ENCODE results near the gene SIDT1.
"Not testable (repeated sequence)": the region's sequence is repeated elsewhere in the genome, so short reads cannot be mapped to it uniquely, and the experiment has no call there.

SIDT1 gene

DNA sequence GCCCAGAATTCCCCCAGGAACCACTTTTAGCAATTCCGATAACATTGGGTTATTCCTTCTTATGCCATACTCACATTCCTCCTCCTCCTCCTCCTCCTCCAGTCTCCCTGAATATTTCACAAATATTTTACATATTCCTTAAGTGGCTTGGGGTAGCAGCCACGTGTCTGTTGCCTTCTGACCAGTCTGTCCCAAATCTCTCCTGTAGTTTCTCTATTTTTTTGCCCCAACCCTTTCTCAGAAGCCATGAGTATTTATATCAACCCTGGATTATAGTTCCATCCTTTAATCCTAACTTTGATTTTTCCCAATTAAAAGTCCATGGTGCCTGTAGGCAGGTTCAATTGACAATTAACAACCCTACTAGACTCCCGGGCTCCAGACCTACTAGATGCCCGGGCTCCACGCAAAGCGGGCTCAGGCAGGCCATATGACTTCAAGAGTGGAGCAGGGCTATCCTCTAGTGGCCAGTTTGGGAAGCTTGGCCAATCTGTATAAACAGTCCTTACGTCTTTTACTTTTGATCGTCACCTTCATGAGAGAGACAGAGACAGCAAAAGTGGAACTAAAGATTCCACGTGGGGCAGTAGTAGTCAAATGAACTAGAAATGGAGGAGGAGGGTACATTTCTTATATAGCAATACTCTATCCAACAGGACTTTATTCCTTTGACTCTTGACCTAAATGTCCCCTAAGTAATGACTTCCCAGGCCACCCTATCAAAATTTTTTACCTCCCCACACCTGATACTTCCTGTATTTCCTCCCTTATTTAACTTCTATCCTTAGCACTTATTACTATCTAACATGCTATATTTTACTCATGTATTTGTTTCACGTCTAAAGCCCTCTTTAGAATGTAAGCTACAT, 94.4 kb downstream of the SIDT1 start:
- Mint-ChIP-seq H3K27ac (no peak overlapping the region), H3K9me3 (no peaks in the 10 kb centered on the region), H3K27me3 (ENCODE audit: low read depth) (no peaks in the 10 kb centered on the region), H3K4me1 (ENCODE audit: low read depth) (peaks cover 2% of the 10 kb centered on the region), H3K4me3 (no peak overlapping the region), H3K36me3 (ENCODE audit: low read depth) (peaks cover 22% of the 10 kb centered on the region)

DNA sequence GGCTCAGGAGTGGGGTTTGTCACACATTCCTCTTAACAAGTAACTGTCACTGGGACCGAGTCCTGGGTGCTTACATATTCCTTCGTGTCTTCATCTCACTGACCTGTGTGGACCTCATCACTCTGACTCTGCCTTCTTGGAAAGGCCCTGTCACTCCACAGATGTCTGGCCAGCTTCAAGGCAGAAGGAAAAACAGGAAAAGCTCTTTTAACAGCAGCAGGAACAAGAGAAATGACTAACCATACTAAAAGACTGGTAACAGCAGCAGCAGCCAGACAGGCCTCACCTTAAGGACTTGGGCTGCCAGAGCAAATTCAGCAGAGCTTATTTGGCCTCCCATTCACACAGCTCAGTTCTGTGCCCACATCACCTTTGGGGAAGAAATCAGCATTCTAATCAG, 96.0 kb downstream of the SIDT1 start:
- Mint-ChIP-seq H3K27me3 (ENCODE audit: low read depth) (no peaks in the 10 kb centered on the region), H3K4me3 (no peak overlapping the region), H3K4me1 (ENCODE audit: low read depth) (peaks cover 2% of the 10 kb centered on the region), H3K27ac (no peak overlapping the region), H3K9me3 (no peaks in the 10 kb centered on the region), H3K36me3 (ENCODE audit: low read depth) (peaks cover 22% of the 10 kb centered on the region)

DNA sequence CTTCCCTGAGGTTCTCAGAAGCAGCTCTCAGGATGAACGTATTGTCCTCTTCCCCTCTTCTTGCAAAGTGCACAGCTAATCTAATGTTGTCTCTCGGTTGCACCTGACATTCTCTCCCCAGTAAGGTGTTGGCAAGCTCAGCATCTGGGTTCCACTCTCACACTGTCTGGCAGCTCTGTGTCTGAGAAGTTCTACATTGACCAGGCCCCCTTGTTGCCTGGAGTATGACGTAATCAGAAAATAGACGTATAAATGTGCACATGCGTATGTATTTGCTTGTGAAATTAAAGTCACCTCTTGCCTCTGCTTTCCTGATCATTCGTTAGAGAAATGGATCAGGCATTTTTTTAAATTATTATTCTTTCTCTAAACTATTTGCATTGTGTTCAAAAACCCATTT, 96.4 kb downstream of the SIDT1 start:
- no peak overlapping the region for H3K27ac Mint-ChIP-seq
- no peak overlapping the region for H3K4me3 Mint-ChIP-seq
- peaks cover 2% of the 10 kb centered on the region for H3K4me1 Mint-ChIP-seq (ENCODE audit: low read depth)
- H3K9me3 Mint-ChIP-seq = no peaks in the 10 kb centered on the region
- H3K27me3 Mint-ChIP-seq (ENCODE audit: low read depth) = no peaks in the 10 kb centered on the region
- peaks cover 19% of the 10 kb centered on the region for H3K36me3 Mint-ChIP-seq (ENCODE audit: low read depth)

DNA sequence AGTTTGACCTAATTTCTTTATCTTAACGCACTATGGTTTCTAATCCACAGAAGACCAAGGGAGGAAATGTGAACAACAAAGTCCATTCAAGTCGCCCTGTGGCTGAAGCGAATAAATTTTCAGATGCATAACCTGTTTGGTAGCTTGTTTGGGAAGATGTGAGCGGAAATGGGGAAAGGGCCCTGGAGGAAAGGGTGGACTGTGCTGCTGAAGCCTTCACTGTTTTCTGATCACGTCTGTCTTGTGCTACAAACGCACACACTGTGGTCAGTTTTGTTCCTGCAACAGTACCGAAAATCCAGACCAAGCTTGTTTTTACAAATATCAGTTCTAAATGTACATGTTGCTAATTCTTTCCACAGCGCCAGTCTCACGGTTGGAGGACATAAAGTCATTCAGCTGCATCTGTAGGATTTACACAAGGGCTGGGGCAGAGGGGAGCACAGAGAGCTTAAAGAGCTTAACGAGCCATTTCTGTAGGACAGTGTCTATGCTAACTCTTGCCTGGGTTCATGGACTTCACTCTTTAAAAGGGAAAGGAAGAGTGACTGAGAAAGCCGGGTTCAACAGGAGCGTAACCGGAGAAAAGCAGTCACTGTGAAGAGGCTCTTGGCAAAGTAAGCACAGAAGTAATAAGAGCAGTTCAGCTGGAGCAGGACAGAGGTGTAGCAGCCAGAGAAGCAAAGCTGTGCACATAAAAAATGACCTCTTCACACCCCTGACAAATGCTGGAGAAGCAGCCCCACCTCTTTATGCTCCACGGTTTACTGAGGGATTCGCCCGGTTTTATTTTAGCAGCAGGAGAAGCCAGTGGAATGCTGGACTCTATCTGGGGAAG, 97.4 kb downstream of the SIDT1 start:
- H3K4me3 Mint-ChIP-seq = no peak overlapping the region
- no peaks in the 10 kb centered on the region for H3K27me3 Mint-ChIP-seq (ENCODE audit: low read depth)
- peaks cover 11% of the 10 kb centered on the region for H3K36me3 Mint-ChIP-seq (ENCODE audit: low read depth)
- H3K27ac Mint-ChIP-seq = no peak overlapping the region
- no peaks in the 10 kb centered on the region for H3K9me3 Mint-ChIP-seq
- peaks cover 2% of the 10 kb centered on the region for H3K4me1 Mint-ChIP-seq (ENCODE audit: low read depth)

DNA sequence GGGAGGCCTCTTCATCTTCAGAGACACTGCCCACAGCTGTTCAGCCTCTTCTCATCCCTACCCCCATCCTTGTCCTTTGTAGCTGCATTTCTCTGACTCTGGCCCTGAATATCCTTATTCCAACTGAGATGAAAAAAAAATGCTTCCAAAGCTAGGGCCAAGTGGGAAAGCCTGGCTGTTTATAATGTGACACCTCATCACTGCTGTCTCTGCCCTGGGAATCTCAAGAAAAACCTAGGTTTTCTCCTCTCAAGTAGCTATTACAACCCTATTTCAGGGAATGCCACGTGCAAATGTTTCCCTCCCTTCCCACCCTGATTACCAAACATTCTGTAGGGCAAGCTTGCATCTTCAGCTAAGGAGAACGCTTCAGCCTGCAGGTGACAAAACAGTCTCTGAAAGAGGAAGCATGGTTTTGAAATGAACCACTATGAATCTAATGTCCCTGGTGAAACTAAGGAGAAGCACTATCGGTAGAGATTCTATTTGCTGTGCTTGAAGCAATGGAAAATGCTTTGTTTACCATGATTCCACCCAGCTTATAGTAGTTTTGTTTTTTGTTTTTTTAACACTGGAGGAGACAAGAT, 98.7 kb downstream of the SIDT1 start:
- Mint-ChIP-seq H3K36me3 (ENCODE audit: low read depth) (peaks cover 7% of the 10 kb centered on the region), H3K27me3 (ENCODE audit: low read depth) (no peaks in the 10 kb centered on the region), H3K9me3 (no peaks in the 10 kb centered on the region), H3K4me1 (ENCODE audit: low read depth) (peaks cover 2% of the 10 kb centered on the region), H3K4me3 (no peak overlapping the region), H3K27ac (no peak overlapping the region)

DNA sequence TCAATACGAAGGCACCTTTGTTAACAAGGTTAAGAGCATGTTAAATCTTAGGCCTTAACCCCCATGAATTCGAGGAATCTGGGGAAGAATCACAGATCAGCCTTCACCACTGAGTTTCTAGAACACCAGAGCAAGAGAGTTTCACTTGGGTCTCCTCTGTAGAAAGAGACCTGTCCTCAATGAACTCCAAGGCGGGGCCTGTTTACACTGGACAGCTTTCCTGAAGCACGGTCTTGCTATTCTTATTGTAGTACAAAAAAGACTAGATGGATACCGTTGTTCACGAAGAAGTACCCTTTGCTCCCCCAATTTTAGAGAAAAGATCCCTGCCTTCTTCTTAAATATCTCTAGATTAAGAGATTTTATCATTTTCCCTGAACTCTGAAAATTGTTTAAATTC, 99.2 kb downstream of the SIDT1 start:
- Mint-ChIP-seq H3K9me3 (no peaks in the 10 kb centered on the region), H3K36me3 (ENCODE audit: low read depth) (peaks cover 3% of the 10 kb centered on the region), H3K4me1 (ENCODE audit: low read depth) (peaks cover under 1% of the 10 kb centered on the region), H3K4me3 (no peak overlapping the region), H3K27me3 (ENCODE audit: low read depth) (no peaks in the 10 kb centered on the region), H3K27ac (no peak overlapping the region)

DNA sequence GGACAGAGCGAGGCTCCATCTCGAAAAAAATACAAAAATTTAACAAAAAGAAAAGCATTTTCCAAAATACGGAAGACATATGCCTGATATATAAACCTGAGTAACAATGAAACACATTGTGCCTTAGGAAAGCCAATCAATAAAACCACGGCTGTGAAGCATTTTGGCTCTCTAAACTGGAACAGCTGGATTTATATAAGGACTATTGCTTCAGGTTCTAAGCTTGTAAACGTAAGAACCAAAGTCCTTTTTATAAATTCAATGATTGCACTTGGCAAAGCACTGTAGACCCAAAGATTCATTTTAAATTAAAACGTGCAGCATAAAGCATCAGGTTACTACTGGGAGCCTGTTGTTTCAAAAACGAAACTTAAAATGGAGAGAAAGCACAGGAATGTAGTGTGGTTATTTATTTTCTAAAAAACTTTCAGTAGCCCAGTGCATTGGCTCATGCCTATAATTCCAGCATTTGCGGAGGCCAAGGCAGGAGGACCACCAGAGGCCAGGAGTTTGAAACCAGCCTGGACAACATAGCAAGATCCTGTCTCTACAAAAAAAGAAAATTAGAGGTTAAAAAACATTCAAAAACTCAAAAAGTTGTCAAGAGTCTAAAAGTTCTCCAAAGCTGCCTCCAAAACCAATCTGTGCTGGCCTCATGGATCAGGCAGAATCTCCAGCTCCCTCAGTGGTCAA, 102.6 kb downstream of the SIDT1 start:
- Mint-ChIP-seq H3K4me1 (ENCODE audit: low read depth) (no peaks in the 10 kb centered on the region), H3K27me3 (ENCODE audit: low read depth) (no peaks in the 10 kb centered on the region), H3K9me3 (no peaks in the 10 kb centered on the region), H3K36me3 (ENCODE audit: low read depth) (no peaks in the 10 kb centered on the region), H3K27ac (no peak overlapping the region), H3K4me3 (no peak overlapping the region)

DNA sequence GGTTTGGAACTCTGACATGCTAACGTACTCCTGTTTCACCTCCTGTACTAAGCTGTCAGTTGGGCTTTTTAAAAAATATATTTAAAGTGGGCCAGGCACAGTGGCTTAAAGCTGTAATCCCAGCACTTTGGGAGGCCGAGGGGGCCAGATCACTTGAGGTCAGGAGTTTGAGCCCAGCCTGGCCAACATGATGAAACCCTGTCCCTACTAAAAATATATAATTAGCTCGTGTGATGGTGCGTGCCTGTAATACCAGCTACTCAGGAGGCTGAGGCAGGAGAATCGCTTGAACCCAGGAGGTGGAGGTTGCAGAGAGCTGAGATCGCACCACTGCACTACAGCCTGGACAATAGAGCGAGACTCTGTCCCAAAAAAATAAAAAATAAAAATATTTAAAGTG, 103.7 kb downstream of the SIDT1 start:
- H3K36me3 Mint-ChIP-seq (ENCODE audit: low read depth); H3K4me1 Mint-ChIP-seq (ENCODE audit: low read depth); H3K27me3 Mint-ChIP-seq (ENCODE audit: low read depth); H3K9me3 Mint-ChIP-seq; H3K4me3 Mint-ChIP-seq; H3K27ac Mint-ChIP-seq: not testable (repeated sequence)

DNA sequence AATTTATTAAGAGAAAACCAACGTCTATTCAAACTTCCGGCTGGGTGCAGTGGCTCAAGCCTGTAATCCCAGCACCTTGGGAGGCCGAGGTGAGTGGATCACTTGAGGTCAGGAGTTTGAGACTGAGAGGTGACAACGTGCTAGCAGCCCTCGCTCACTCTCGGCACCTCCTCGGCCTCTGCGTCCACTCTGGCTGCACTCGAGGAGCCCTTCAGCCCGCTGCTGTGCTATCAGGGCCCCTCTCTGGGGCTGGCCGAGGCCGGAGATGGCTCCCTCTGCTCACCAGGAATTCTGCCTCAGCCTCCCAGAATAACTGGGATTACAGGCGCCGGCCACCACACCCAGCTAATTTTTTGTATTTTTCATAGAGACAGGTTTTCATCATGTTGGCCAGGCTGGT, 105.4 kb downstream of the SIDT1 start:
- Mint-ChIP-seq H3K4me3 (no peak overlapping the region), H3K27ac (no peak overlapping the region), H3K9me3 (no peaks in the 10 kb centered on the region), H3K36me3 (ENCODE audit: low read depth) (no peaks in the 10 kb centered on the region), H3K27me3 (ENCODE audit: low read depth) (no peaks in the 10 kb centered on the region), H3K4me1 (ENCODE audit: low read depth) (no peaks in the 10 kb centered on the region)

DNA sequence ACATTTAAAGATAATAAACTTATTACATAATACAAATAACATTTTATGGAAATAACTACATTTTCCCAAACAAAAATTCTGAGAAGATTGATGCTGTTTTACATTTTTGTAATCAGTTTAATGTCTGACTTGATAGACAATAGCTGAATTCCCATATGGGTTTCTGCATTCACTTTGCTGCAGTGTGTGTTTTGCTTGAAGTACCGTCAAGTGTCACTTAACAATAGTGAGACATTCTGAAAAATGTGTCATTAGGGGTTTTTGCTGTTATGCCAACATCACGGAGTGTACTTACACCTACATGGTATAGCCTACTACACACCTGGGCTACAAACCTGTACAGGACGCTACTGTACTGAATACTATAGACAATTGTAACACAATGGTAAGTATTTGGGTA, 106.6 kb downstream of the SIDT1 start:
- peaks cover 6% of the 10 kb centered on the region for H3K9me3 Mint-ChIP-seq
- H3K27ac Mint-ChIP-seq = no peak overlapping the region
- H3K4me1 Mint-ChIP-seq (ENCODE audit: low read depth) = no peaks in the 10 kb centered on the region
- H3K4me3 Mint-ChIP-seq = no peak overlapping the region
- H3K36me3 Mint-ChIP-seq (ENCODE audit: low read depth) = no peaks in the 10 kb centered on the region
- H3K27me3 Mint-ChIP-seq (ENCODE audit: low read depth) = no peaks in the 10 kb centered on the region

DNA sequence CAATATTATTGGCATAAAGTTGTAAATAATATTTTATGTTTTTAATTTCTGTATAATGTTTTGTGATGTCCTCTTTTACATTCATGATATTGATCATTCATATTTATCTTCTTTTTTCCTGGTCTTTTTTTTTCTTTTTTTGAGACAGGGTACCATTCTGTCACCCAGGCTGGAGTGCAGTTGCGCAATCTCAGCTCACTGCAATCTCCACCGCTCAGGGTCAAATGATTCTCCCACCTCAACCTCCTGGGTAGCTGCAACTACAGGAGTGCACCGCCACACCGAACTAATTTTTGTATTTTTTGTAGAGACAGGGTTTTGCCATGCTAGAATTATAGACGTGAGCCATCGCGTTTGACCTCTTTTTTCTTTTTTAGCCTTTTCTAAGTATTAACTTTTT, 111.2 kb downstream of the SIDT1 start:
- Mint-ChIP-seq H3K9me3 (peaks cover 35% of the 10 kb centered on the region), H3K36me3 (ENCODE audit: low read depth) (peaks cover 17% of the 10 kb centered on the region), H3K4me1 (ENCODE audit: low read depth) (no peaks in the 10 kb centered on the region), H3K27ac (no peak overlapping the region), H3K27me3 (ENCODE audit: low read depth) (peaks cover 3% of the 10 kb centered on the region), H3K4me3 (no peak overlapping the region)

DNA sequence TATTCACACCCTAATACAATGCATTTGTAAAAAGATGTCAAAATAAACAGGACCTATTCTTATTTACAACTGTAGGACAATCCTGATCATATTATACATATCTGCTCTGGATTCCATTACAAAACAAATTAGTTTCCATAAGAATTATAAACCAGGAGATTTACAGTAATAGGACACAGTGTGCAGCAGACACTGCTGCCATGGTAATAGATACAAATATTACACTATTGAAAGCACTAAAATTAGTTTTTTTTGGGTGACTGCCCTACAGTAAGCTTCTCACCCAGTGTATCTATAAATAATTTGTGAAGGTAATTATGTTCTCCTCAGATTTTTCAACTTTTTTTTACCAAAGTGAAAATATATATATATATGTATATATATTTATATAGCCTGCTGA, 116.2 kb downstream of the SIDT1 start:
- H3K4me3 Mint-ChIP-seq = no peak overlapping the region
- H3K9me3 Mint-ChIP-seq = peaks cover 31% of the 10 kb centered on the region
- H3K27me3 Mint-ChIP-seq (ENCODE audit: low read depth) = peaks cover 3% of the 10 kb centered on the region
- peaks cover 24% of the 10 kb centered on the region for H3K36me3 Mint-ChIP-seq (ENCODE audit: low read depth)
- no peaks in the 10 kb centered on the region for H3K4me1 Mint-ChIP-seq (ENCODE audit: low read depth)
- H3K27ac Mint-ChIP-seq = no peak overlapping the region

DNA sequence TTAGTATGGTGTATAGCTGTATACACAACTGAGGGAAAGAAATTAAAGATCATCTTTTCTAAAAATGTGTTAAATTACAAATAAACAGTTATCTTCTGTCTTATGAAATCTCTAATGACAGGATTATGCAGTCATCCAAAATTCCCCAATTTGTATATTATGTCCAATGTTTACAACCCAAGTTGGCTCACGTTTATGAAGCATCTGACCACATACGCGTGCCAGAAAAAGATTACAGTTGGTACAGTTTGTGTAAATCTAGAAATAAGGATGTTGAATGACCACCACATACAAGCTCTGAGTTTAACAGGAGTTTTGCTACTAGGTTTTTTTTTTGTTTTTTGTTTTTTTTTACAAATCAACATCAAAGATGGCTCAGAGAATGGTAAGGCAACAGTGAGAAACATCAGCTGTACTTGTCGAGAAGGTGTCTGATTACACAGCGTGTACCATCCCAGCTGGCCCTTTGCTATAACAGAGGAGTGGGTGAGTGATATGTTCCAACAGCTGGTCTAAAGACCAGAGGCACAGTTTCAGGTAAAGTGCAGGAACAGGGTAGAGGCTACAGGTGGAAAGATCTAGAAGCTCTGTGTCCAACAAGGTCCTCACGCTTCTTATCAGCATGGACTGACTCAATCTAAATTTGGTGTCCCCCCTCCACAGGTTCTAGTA, 117.0 kb downstream of the SIDT1 start:
- Mint-ChIP-seq H3K27me3 (ENCODE audit: low read depth) (no peaks in the 10 kb centered on the region), H3K4me3 (no peak overlapping the region), H3K27ac (no peak overlapping the region), H3K9me3 (peaks cover 25% of the 10 kb centered on the region), H3K4me1 (ENCODE audit: low read depth) (no peaks in the 10 kb centered on the region), H3K36me3 (ENCODE audit: low read depth) (peaks cover 21% of the 10 kb centered on the region)

DNA sequence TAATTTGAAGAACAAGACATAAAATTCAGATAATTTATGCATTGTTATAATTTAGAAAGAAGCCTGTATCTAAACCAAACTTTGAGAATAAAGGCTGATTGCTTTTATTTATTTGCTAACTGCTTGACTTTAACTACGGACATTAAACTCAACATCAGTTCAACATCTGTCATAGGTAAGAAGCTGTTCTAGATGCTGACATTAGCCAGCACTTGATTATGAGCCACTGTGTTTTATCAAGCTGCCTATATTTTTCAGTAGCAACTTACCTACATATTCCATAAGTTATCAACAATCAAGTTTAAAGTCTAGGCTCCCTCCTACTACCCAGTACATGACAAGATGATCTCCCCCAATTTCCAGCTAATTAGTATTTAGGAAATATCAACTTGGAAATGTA, 122.0 kb downstream of the SIDT1 start:
- Mint-ChIP-seq H3K4me3 (no peak overlapping the region), H3K9me3 (no peaks in the 10 kb centered on the region), H3K4me1 (ENCODE audit: low read depth) (no peaks in the 10 kb centered on the region), H3K27ac (no peak overlapping the region), H3K36me3 (ENCODE audit: low read depth) (peaks cover 30% of the 10 kb centered on the region), H3K27me3 (ENCODE audit: low read depth) (no peaks in the 10 kb centered on the region)

Measured in T-helper 1 cell treated with Interleukin-12 subunit alpha and Interleukin-12 subunit beta and Interleukin-4 antibody, amounts not matched to agents 30 μg/mL and 1 μg/mL, for 36 hours (primary cell).